ENCODE data around the gene DOCK3. TPM values are rescaled to one million over a fixed set of nuclear protein-coding genes. Genes with fewer than 3 reads are reported as not detected.
"Not testable (repeated sequence)": the region's sequence is repeated elsewhere in the genome, so short reads cannot be mapped to it uniquely, and the experiment has no call there.

DOCK3 gene
- total and polyA plus RNA-seq, 5 donors: 1.9 to 5.2 (median 4.2) TPM

DNA sequence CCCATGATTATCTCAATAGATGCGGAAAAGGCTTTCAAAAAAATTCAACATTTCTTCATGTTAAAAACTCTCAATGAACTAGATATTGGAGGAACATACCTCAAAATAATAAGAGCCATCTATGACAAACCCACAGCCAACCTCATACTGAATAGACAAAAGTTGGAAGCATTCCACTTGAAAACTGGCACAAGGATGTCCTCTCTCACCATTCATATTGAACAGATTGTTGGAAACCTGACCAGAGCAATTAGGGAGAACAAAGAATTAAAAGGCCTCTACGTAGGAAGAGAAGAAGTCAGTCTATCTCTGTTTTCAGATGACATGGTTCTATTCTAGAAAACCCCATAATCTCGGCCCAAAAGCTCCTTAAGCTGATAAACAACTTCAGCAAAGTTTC lies 435.9 kb downstream of the DOCK3 start:
- whole genome bisulfite sequencing: 63% methylated on average over 3 of the region's 3 CpGs
- no peaks in the 10 kb centered on the region for H3K9me3 ChIP-seq (ENCODE audit: control insufficient read depth, low read length)
- no peak for DNase-seq
- no peak for ATAC-seq
- no peaks in the 10 kb centered on the region for H3K4me1 ChIP-seq (ENCODE audit: control insufficient read depth, insufficient read depth, low read length)
- intact Hi-C loops (cut with DNase I): no loop called here
- no peak overlapping the region for H3K27ac ChIP-seq (ENCODE audit: low read length)
- H3K27me3 ChIP-seq (ENCODE audit: control insufficient read depth, insufficient read depth): no peaks in the 10 kb centered on the region
- no peak overlapping the region for H3K4me3 ChIP-seq (ENCODE audit: low read length)

DNA sequence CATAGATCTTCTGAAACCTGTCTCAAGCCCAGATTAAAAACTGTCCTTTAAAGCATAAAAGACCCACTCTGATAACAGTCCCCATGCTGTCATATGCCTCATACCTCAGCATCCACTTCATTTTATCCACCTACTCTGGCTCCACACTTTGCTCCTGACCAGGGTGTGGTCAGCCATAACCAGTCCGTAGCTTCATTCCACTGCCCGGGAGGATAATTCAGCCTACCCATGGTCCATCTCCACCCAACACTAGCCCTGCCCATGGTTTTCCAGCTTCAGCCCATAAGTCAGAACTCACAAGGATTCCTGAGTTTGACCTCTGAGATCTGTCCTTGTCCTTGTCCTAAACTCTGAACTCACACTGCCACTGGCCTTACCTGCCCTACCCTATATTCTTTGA lies 448.2 kb downstream of the DOCK3 start:
- no peaks in the 10 kb centered on the region for H3K4me1 ChIP-seq (ENCODE audit: control insufficient read depth, insufficient read depth, low read length)

DNA sequence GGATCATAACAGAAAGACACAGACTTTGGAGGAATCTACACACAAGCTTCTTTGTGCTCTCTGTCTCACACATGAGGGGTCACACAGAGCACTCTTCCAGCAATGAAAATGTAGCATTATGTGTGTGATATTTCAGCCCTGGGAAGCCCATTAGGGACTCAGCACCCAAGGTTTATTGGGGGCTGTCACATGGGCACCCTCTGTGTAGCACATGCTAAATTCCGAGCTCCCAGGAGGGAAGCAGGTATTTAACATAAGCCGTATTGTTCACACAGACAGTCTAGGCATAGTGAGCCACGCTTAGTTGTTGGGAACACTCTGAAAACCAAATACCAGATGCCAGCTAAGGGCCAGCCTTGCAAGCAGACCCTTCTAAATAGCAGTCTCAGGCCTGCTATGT lies 448.8 kb downstream of the DOCK3 start:
- no peak for DNase-seq
- no peak for ATAC-seq
- intact Hi-C loops (cut with DNase I): no loop called here
- H3K9me3 ChIP-seq (ENCODE audit: control insufficient read depth, low read length): no peaks in the 10 kb centered on the region
- WGBS: 74% methylated on average over 3 of the region's 3 CpGs
- no peaks in the 10 kb centered on the region for H3K4me1 ChIP-seq (ENCODE audit: control insufficient read depth, insufficient read depth, low read length)
- H3K27me3 ChIP-seq (ENCODE audit: control insufficient read depth, insufficient read depth): no peaks in the 10 kb centered on the region
- no peak overlapping the region for H3K4me3 ChIP-seq (ENCODE audit: low read length)
- H3K27ac ChIP-seq (ENCODE audit: low read length): no peak overlapping the region

More for the DNA sequence above, 448.2 kb downstream of the DOCK3 start:
- Histone ChIP-seq H3K4me3 (ENCODE audit: low read length) (no peak overlapping the region), H3K27ac (ENCODE audit: low read length) (no peak overlapping the region), H3K9me3 (ENCODE audit: control insufficient read depth, low read length) (no peaks in the 10 kb centered on the region), H3K27me3 (ENCODE audit: control insufficient read depth, insufficient read depth) (no peaks in the 10 kb centered on the region)
- no peak for DNase-seq
- intact Hi-C loops (cut with DNase I): no loop called here
- 89% methylated on average over 2 of the region's 2 CpGs for WGBS
- ATAC-seq: no peak

- ATAC-seq; H3K4me3 ChIP-seq (ENCODE audit: low read length); H3K9me3 ChIP-seq (ENCODE audit: control insufficient read depth, low read length); H3K4me1 ChIP-seq (ENCODE audit: control insufficient read depth, insufficient read depth, low read length); intact Hi-C loops (cut with DNase I); H3K27me3 ChIP-seq (ENCODE audit: control insufficient read depth, insufficient read depth); DNase-seq; H3K27ac ChIP-seq (ENCODE audit: low read length): not testable (repeated sequence)
- WGBS: 95% methylated on average over 1 of the region's 1 CpG
Observed at GRCh38 chr3:51131607-51132006, 456.9 kb downstream of the DOCK3 start.

GRCh38 chr3:51137715-51138114 lies 463.0 kb downstream of the DOCK3 start:
- Histone ChIP-seq H3K27me3 (ENCODE audit: control insufficient read depth, insufficient read depth) (no peaks in the 10 kb centered on the region), H3K4me1 (ENCODE audit: control insufficient read depth, insufficient read depth, low read length) (no peaks in the 10 kb centered on the region), H3K27ac (ENCODE audit: low read length) (no peak overlapping the region), H3K4me3 (ENCODE audit: low read length) (no peak overlapping the region), H3K9me3 (ENCODE audit: control insufficient read depth, low read length) (peaks cover 2% of the 10 kb centered on the region)
- ATAC-seq (no peak), DNase-seq (no peak)
- 82% methylated on average over 1 of the region's 1 CpG for WGBS
- intact Hi-C loops (cut with DNase I): no loop called here

DNA sequence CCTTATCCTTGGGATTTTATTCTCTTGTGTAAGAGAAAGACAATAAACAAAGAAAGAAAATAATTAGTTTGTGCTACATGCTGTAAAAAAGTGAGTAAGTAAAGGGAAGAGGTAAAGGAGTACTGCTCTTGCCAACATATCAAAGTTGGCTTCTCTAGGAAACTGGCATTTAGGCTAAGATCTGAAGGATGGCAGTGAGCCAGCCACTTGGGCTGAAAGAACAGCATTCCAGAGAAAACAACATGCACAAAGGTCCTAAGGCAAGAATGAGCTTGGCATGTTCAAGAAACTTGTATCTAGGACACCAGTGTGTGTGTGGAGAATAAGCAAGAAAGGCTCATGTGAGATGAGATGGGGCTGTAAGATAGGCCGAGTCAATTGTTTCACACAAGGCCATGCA lies 464.9 kb downstream of the DOCK3 start:
- H3K4me1 ChIP-seq (ENCODE audit: control insufficient read depth, insufficient read depth, low read length): no peaks in the 10 kb centered on the region
- ATAC-seq (no peak), DNase-seq (no peak)
- intact Hi-C loops (cut with DNase I): no loop called here
- 88% methylated on average over 1 of the region's 1 CpG for WGBS
- no peaks in the 10 kb centered on the region for H3K27me3 ChIP-seq (ENCODE audit: control insufficient read depth, insufficient read depth)
- H3K27ac ChIP-seq (ENCODE audit: low read length): no peak overlapping the region
- no peaks in the 10 kb centered on the region for H3K9me3 ChIP-seq (ENCODE audit: control insufficient read depth, low read length)
- H3K4me3 ChIP-seq (ENCODE audit: low read length): no peak overlapping the region

DNA sequence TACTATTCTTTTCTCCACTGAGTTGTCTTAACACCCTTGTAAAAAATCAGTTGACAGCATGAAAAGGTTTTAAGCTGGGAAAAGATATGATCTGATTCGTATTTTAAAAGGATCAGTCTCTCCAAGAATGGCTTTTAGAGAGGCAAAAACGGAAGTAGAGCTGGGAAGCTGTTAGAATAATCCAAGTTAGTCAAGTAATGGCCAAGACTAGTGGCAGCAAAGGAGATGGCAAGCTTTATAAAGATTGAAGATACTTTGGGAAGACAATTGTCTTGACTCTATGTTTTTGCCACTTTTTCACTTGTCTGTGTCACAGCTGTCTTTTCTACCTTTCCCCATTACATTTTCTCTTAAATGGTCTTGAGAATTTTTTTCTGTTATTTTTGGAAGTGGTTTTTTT lies 466.8 kb downstream of the DOCK3 start:
- intact Hi-C loops (cut with DNase I): no loop called here
- Histone ChIP-seq H3K4me1 (ENCODE audit: control insufficient read depth, insufficient read depth, low read length) (no peaks in the 10 kb centered on the region), H3K4me3 (ENCODE audit: low read length) (no peak overlapping the region), H3K27ac (ENCODE audit: low read length) (no peak overlapping the region), H3K27me3 (ENCODE audit: control insufficient read depth, insufficient read depth) (no peaks in the 10 kb centered on the region), H3K9me3 (ENCODE audit: control insufficient read depth, low read length) (no peaks in the 10 kb centered on the region)
- WGBS: 31% methylated on average over 2 of the region's 2 CpGs
- ATAC-seq: no peak
- no peak for DNase-seq

GRCh38 chr3:51145811-51146585 lies 471.3 kb downstream of the DOCK3 start:
- Histone ChIP-seq H3K9me3 (ENCODE audit: control insufficient read depth, low read length) (no peaks in the 10 kb centered on the region), H3K27ac (ENCODE audit: low read length) (no peak overlapping the region), H3K4me3 (ENCODE audit: low read length) (no peak overlapping the region), H3K27me3 (ENCODE audit: control insufficient read depth, insufficient read depth) (no peaks in the 10 kb centered on the region), H3K4me1 (ENCODE audit: control insufficient read depth, insufficient read depth, low read length) (no peaks in the 10 kb centered on the region)
- ATAC-seq (no peak), DNase-seq (no peak)
- intact Hi-C loops (cut with DNase I): no loop called here
- 84% methylated on average over 8 of the region's 8 CpGs for WGBS

- intact Hi-C loops (cut with DNase I): no loop called here
- 89% methylated on average over 2 of the region's 2 CpGs for WGBS
- H3K4me3 ChIP-seq (ENCODE audit: low read length): no peak overlapping the region
- no peak for ATAC-seq
- no peaks in the 10 kb centered on the region for H3K9me3 ChIP-seq (ENCODE audit: control insufficient read depth, low read length)
- H3K4me1 ChIP-seq (ENCODE audit: control insufficient read depth, insufficient read depth, low read length): no peaks in the 10 kb centered on the region
- H3K27ac ChIP-seq (ENCODE audit: low read length): no peak overlapping the region
- no peaks in the 10 kb centered on the region for H3K27me3 ChIP-seq (ENCODE audit: control insufficient read depth, insufficient read depth)
- no peak for DNase-seq
Observed at GRCh38 chr3:51146781-51147180, 472.1 kb downstream of the DOCK3 start.

DNA sequence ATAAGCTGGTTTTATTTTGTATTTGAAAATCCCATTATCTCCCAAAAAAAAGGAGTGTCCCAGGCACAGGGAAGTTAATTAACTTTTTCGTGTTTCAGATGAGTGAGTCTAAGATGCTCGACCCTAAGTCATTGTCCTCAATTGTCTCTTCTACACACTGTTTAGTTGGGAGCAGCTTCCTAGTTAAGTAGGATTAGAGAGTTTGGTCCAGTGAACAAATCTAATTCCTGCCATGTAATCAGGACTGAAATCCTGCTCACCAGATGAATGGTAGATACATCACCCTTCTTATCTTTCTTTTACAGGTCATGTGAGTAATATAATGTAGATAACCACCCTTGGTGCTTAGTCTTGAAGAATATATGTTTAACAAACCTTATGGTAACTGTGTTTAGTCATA lies 481.4 kb downstream of the DOCK3 start:
- H3K4me1 ChIP-seq (ENCODE audit: control insufficient read depth, insufficient read depth, low read length): no peaks in the 10 kb centered on the region
- no peaks in the 10 kb centered on the region for H3K27me3 ChIP-seq (ENCODE audit: control insufficient read depth, insufficient read depth)
- intact Hi-C loops (cut with DNase I): no loop called here
- no peak overlapping the region for H3K27ac ChIP-seq (ENCODE audit: low read length)
- H3K4me3 ChIP-seq (ENCODE audit: low read length): no peak overlapping the region
- no peaks in the 10 kb centered on the region for H3K9me3 ChIP-seq (ENCODE audit: control insufficient read depth, low read length)
- 71% methylated on average over 2 of the region's 2 CpGs for WGBS
- no peak for DNase-seq
- ATAC-seq: no peak

DNA sequence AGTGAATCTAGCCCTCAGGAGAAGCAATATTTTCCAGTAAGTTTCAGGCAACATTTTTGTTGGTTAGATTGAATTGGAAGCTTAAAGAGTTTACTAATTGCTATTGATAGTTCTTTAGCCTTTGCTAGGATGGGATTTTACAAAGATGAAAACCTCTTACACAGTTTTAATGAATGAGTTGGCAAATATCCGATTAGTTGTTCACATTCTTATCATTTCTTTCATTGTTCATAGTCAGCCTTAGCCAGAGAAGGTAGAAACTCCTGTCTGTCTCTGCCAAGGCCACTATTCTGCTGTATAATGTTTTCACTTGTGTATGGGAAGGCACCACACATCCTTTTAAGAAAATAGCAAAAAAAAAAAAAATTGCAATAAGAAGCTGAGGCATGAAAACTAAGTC lies 488.3 kb downstream of the DOCK3 start:
- ATAC-seq (no peak), DNase-seq (no peak)
- no peak overlapping the region for H3K4me3 ChIP-seq (ENCODE audit: low read length)
- H3K4me1 ChIP-seq (ENCODE audit: control insufficient read depth, insufficient read depth, low read length): no peaks in the 10 kb centered on the region
- WGBS: 68% methylated on average over 1 of the region's 1 CpG
- intact Hi-C loops (cut with DNase I): no loop called here
- H3K27ac ChIP-seq (ENCODE audit: low read length): no peak overlapping the region
- H3K9me3 ChIP-seq (ENCODE audit: control insufficient read depth, low read length): no peaks in the 10 kb centered on the region
- no peaks in the 10 kb centered on the region for H3K27me3 ChIP-seq (ENCODE audit: control insufficient read depth, insufficient read depth)
